ENCODE measurements around the gene DYNLT4.

GRCh38 chr1:44777547-44777946 lies 29.6 kb downstream of the DYNLT4 start:
- TF ChIP-seq CTCF (IDR thresholded peaks at IDR 0.05; ENCODE audit: low read depth, low read length) (no peak), MYC (IDR thresholded peaks at IDR 0.05; ENCODE audit: low read depth, low read length) (no peak), POLR2A (IDR thresholded peaks at IDR 0.05; ENCODE audit: extremely low read depth, insufficient read length) (no peak)

All from NB4 (cell line).